ENCODE measurements around the gene SARNP.

Gene SARNP

GRCh38 chr12:55833056-55833455 is 15.5 kb upstream of the SARNP start:
- Histone ChIP-seq H3K4me3 (ENCODE audit: low read length) (no peak overlapping the region), H3K27me3 (ENCODE audit: control insufficient read depth, insufficient read depth, low read length) (no peaks in the 10 kb centered on the region), H3K9me3 (ENCODE audit: control insufficient read depth, low read length) (no peaks in the 10 kb centered on the region), H3K9ac (ENCODE audit: low read length) (no peak overlapping the region), H3K36me3 (ENCODE audit: control insufficient read depth, insufficient read depth, low read length) (no peaks in the 10 kb centered on the region), H3K4me1 (ENCODE audit: control insufficient read depth, insufficient read depth, low read length) (peaks cover 25% of the 10 kb centered on the region)

- Histone ChIP-seq H3K36me3 (ENCODE audit: control insufficient read depth, insufficient read depth, low read length) (no peaks in the 10 kb centered on the region), H3K9me3 (ENCODE audit: control insufficient read depth, low read length) (no peaks in the 10 kb centered on the region), H3K4me3 (ENCODE audit: low read length) (peak overlapping the region; percentile 87), H3K27me3 (ENCODE audit: control insufficient read depth, insufficient read depth, low read length) (no peaks in the 10 kb centered on the region), H3K4me1 (ENCODE audit: control insufficient read depth, insufficient read depth, low read length) (peaks cover 35% of the 10 kb centered on the region), H3K9ac (ENCODE audit: low read length) (peak overlapping the region; percentile 90)
Measured at GRCh38 chr12:55831447-55831815, 13.9 kb upstream of the SARNP start.

GRCh38 chr12:55830601-55831446 is 13.3 kb upstream of the SARNP start:
- Histone ChIP-seq H3K9ac (ENCODE audit: low read length) (peak overlapping the region; percentile 90), H3K4me3 (ENCODE audit: low read length) (peak overlapping the region; percentile 87), H3K4me1 (ENCODE audit: control insufficient read depth, insufficient read depth, low read length) (peaks cover 37% of the 10 kb centered on the region), H3K36me3 (ENCODE audit: control insufficient read depth, insufficient read depth, low read length) (no peaks in the 10 kb centered on the region), H3K9me3 (ENCODE audit: control insufficient read depth, low read length) (no peaks in the 10 kb centered on the region), H3K27me3 (ENCODE audit: control insufficient read depth, insufficient read depth, low read length) (no peaks in the 10 kb centered on the region)

GRCh38 chr12:55829967-55830600 is 12.6 kb upstream of the SARNP start:
- Histone ChIP-seq H3K27me3 (ENCODE audit: control insufficient read depth, insufficient read depth, low read length) (no peaks in the 10 kb centered on the region), H3K9me3 (ENCODE audit: control insufficient read depth, low read length) (no peaks in the 10 kb centered on the region), H3K4me3 (ENCODE audit: low read length) (peak overlapping the region; percentile 87), H3K36me3 (ENCODE audit: control insufficient read depth, insufficient read depth, low read length) (no peaks in the 10 kb centered on the region), H3K4me1 (ENCODE audit: control insufficient read depth, insufficient read depth, low read length) (peaks cover 39% of the 10 kb centered on the region), H3K9ac (ENCODE audit: low read length) (peak overlapping the region; percentile 90)

GRCh38 chr12:55828357-55828756 is 10.8 kb upstream of the SARNP start:
- Histone ChIP-seq H3K27me3 (ENCODE audit: control insufficient read depth, insufficient read depth, low read length) (no peaks in the 10 kb centered on the region), H3K36me3 (ENCODE audit: control insufficient read depth, insufficient read depth, low read length) (no peaks in the 10 kb centered on the region), H3K9ac (ENCODE audit: low read length) (peak overlapping the region; percentile 24), H3K4me1 (ENCODE audit: control insufficient read depth, insufficient read depth, low read length) (peaks cover 37% of the 10 kb centered on the region), H3K4me3 (ENCODE audit: low read length) (no peak overlapping the region), H3K9me3 (ENCODE audit: control insufficient read depth, low read length) (no peaks in the 10 kb centered on the region)

- no peak overlapping the region for H3K4me3 ChIP-seq (ENCODE audit: low read length)
- H3K27me3 ChIP-seq (ENCODE audit: control insufficient read depth, insufficient read depth, low read length): no peaks in the 10 kb centered on the region
- peak overlapping the region; percentile 24 for H3K9ac ChIP-seq (ENCODE audit: low read length)
- H3K4me1 ChIP-seq (ENCODE audit: control insufficient read depth, insufficient read depth, low read length): peaks cover 33% of the 10 kb centered on the region
- no peaks in the 10 kb centered on the region for H3K9me3 ChIP-seq (ENCODE audit: control insufficient read depth, low read length)
- no peaks in the 10 kb centered on the region for H3K36me3 ChIP-seq (ENCODE audit: control insufficient read depth, insufficient read depth, low read length)
Measured at GRCh38 chr12:55827806-55828205, 10.3 kb upstream of the SARNP start.

GRCh38 chr12:55824726-55825125 is 7.2 kb upstream of the SARNP start:
- H3K27me3 ChIP-seq (ENCODE audit: control insufficient read depth, insufficient read depth, low read length): no peaks in the 10 kb centered on the region
- peaks cover 23% of the 10 kb centered on the region for H3K4me1 ChIP-seq (ENCODE audit: control insufficient read depth, insufficient read depth, low read length)
- no peak overlapping the region for H3K4me3 ChIP-seq (ENCODE audit: low read length)
- no peak overlapping the region for H3K9ac ChIP-seq (ENCODE audit: low read length)
- peaks cover 10% of the 10 kb centered on the region for H3K36me3 ChIP-seq (ENCODE audit: control insufficient read depth, insufficient read depth, low read length)
- no peaks in the 10 kb centered on the region for H3K9me3 ChIP-seq (ENCODE audit: control insufficient read depth, low read length)

- peaks cover 25% of the 10 kb centered on the region for H3K4me1 ChIP-seq (ENCODE audit: control insufficient read depth, insufficient read depth, low read length)
- no peaks in the 10 kb centered on the region for H3K27me3 ChIP-seq (ENCODE audit: control insufficient read depth, insufficient read depth, low read length)
- H3K4me3 ChIP-seq (ENCODE audit: low read length): no peak overlapping the region
- H3K36me3 ChIP-seq (ENCODE audit: control insufficient read depth, insufficient read depth, low read length): peaks cover 10% of the 10 kb centered on the region
- H3K9ac ChIP-seq (ENCODE audit: low read length): no peak overlapping the region
- H3K9me3 ChIP-seq (ENCODE audit: control insufficient read depth, low read length): no peaks in the 10 kb centered on the region
Measured at GRCh38 chr12:55823419-55823818, 5.9 kb upstream of the SARNP start.

GRCh38 chr12:55822228-55822627 is 4.7 kb upstream of the SARNP start:
- Histone ChIP-seq H3K4me1 (ENCODE audit: control insufficient read depth, insufficient read depth, low read length) (peaks cover 15% of the 10 kb centered on the region), H3K36me3 (ENCODE audit: control insufficient read depth, insufficient read depth, low read length) (peaks cover 10% of the 10 kb centered on the region), H3K9me3 (ENCODE audit: control insufficient read depth, low read length) (no peaks in the 10 kb centered on the region), H3K9ac (ENCODE audit: low read length) (no peak overlapping the region), H3K4me3 (ENCODE audit: low read length) (no peak overlapping the region), H3K27me3 (ENCODE audit: control insufficient read depth, insufficient read depth, low read length) (no peaks in the 10 kb centered on the region)

- Histone ChIP-seq H3K9me3 (ENCODE audit: control insufficient read depth, low read length) (no peaks in the 10 kb centered on the region), H3K4me3 (ENCODE audit: low read length) (no peak overlapping the region), H3K4me1 (ENCODE audit: control insufficient read depth, insufficient read depth, low read length) (peaks cover 12% of the 10 kb centered on the region), H3K36me3 (ENCODE audit: control insufficient read depth, insufficient read depth, low read length) (peaks cover 10% of the 10 kb centered on the region), H3K27me3 (ENCODE audit: control insufficient read depth, insufficient read depth, low read length) (no peaks in the 10 kb centered on the region), H3K9ac (ENCODE audit: low read length) (no peak overlapping the region)
Measured at GRCh38 chr12:55820679-55821078, 3.2 kb upstream of the SARNP start.

GRCh38 chr12:55818886-55819285 is 1.4 kb upstream of the SARNP start:
- H3K36me3 ChIP-seq (ENCODE audit: control insufficient read depth, insufficient read depth, low read length): peaks cover 10% of the 10 kb centered on the region
- no peaks in the 10 kb centered on the region for H3K9me3 ChIP-seq (ENCODE audit: control insufficient read depth, low read length)
- peak overlapping the region; percentile 91 for H3K4me3 ChIP-seq (ENCODE audit: low read length)
- H3K27me3 ChIP-seq (ENCODE audit: control insufficient read depth, insufficient read depth, low read length): no peaks in the 10 kb centered on the region
- peaks cover 17% of the 10 kb centered on the region for H3K4me1 ChIP-seq (ENCODE audit: control insufficient read depth, insufficient read depth, low read length)
- peak overlapping the region; percentile 81 for H3K9ac ChIP-seq (ENCODE audit: low read length)

- Histone ChIP-seq H3K9ac (ENCODE audit: low read length) (peak overlapping the region; percentile 81), H3K9me3 (ENCODE audit: control insufficient read depth, low read length) (no peaks in the 10 kb centered on the region), H3K4me1 (ENCODE audit: control insufficient read depth, insufficient read depth, low read length) (peaks cover 17% of the 10 kb centered on the region), H3K36me3 (ENCODE audit: control insufficient read depth, insufficient read depth, low read length) (peaks cover 10% of the 10 kb centered on the region), H3K4me3 (ENCODE audit: low read length) (peak overlapping the region; percentile 91), H3K27me3 (ENCODE audit: control insufficient read depth, insufficient read depth, low read length) (no peaks in the 10 kb centered on the region)
Measured at GRCh38 chr12:55818140-55818728, 710 bp upstream of the SARNP start.

Data from mucosa of stomach (tissue), 1 donor.